Iris pigment epithelial cell (primary cell): ENCODE measurements around the gene RNU6-9.

Source experiments
- DNase-seq: peaks from one replicate; pipeline ENCODE4 v3.0.0-alpha.2; 2011; ENCODE audit warnings: low read depth

Gene RNU6-9

GRCh38 chr19:936175-936546, 42.9 kb downstream of the RNU6-9 start:
- DNase-seq = no peak

GRCh38 chr19:937259-937694, 44.0 kb downstream of the RNU6-9 start:
- DNase-seq = no peak

GRCh38 chr19:938233-938923, 45.1 kb downstream of the RNU6-9 start:
- DNase-seq = no peak

- DNase-seq = no peak
Measured at GRCh38 chr19:939439-939838, 46.2 kb downstream of the RNU6-9 start.

- no peak for DNase-seq
Measured at GRCh38 chr19:939922-940321, 46.6 kb downstream of the RNU6-9 start.

GRCh38 chr19:940591-941291, 47.5 kb downstream of the RNU6-9 start:
- no peak for DNase-seq

- no peak for DNase-seq
Measured at GRCh38 chr19:941292-942132, 48.2 kb downstream of the RNU6-9 start.

- no peak for DNase-seq
Measured at GRCh38 chr19:942133-942645, 48.9 kb downstream of the RNU6-9 start.
